Loucy (cell line): ENCODE data around the gene PLXNA3.

Experiments
- H2AFZ ChIP-seq: fragments of 200-600 bp; sonication (generic); 2 replicates; pipeline ENCODE4 v1.6.0; 2016; ENCODE audit warnings: antibody characterized with exemption, mild to moderate bottlenecking, low read length, moderate library complexity
- H3F3A ChIP-seq: fragments of 200-600 bp; 2 replicates; pipeline ENCODE4 v1.6.0; 2016; ENCODE audit warnings: antibody characterized with exemption, low read depth, mild to moderate bottlenecking
- H3K27me3 ChIP-seq: fragments of 200-600 bp; sonication (generic); 2 replicates; pipeline ENCODE4 v1.6.1; 2014; ENCODE audit warnings: low read length, mild to moderate bottlenecking; ENCODE audit not compliant: insufficient read depth, poor library complexity, severe bottlenecking
- H3K36me3 ChIP-seq: fragments of 200-600 bp; sonication (generic); 2 replicates; pipeline ENCODE4 v1.6.1; 2016; ENCODE audit warnings: low read length; ENCODE audit not compliant: insufficient read depth
- H3K4me1 ChIP-seq: fragments of 200-600 bp; sonication (generic); 2 replicates; pipeline ENCODE4 v1.5.1; 2014; ENCODE audit warnings: low read length, mild to moderate bottlenecking; ENCODE audit not compliant: insufficient read depth, poor library complexity, severe bottlenecking
- H3K4me2 ChIP-seq: fragments of 200-600 bp; sonication (generic); 2 replicates; pipeline ENCODE4 v1.6.0; 2014; ENCODE audit warnings: antibody characterized with exemption, low read length, low read depth, mild to moderate bottlenecking; ENCODE audit not compliant: poor library complexity, severe bottlenecking
- H3K4me3 ChIP-seq: fragments of 200-600 bp; sonication (generic); 2 replicates; pipeline ENCODE4 v1.5.1; 2014; ENCODE audit warnings: low read length, mild to moderate bottlenecking, mixed read lengths; ENCODE audit not compliant: poor library complexity, severe bottlenecking
- H3K79me2 ChIP-seq: fragments of 200-600 bp; sonication (generic); 2 replicates; pipeline ENCODE4 v1.6.1; 2014; ENCODE audit warnings: low read length; ENCODE audit not compliant: insufficient read depth
- H3K9ac ChIP-seq: fragments of 200-600 bp; sonication (generic); 2 replicates; pipeline ENCODE4 v1.6.0; 2014; ENCODE audit warnings: mild to moderate bottlenecking, low read depth, low read length, moderate library complexity; ENCODE audit not compliant: poor library complexity, severe bottlenecking
- H3K9me2 ChIP-seq: fragments of 200-600 bp; sonication (generic); replicated peaks from 2 replicates; pipeline ENCODE4 v1.6.1; 2016; ENCODE audit warnings: low read depth, low read length, mixed read lengths
- H3K9me3 ChIP-seq: fragments of 200-600 bp; sonication (generic); 2 replicates; pipeline ENCODE4 v1.6.1; 2014; ENCODE audit warnings: mild to moderate bottlenecking, antibody characterized with exemption, low read length, low read depth; ENCODE audit not compliant: insufficient read depth
- H4K20me1 ChIP-seq: fragments of 200-600 bp; sonication (generic); 2 replicates; pipeline ENCODE4 v1.6.0; 2014; ENCODE audit warnings: antibody characterized with exemption, low read length, mild to moderate bottlenecking; ENCODE audit not compliant: insufficient read depth, poor library complexity, severe bottlenecking
- CTCF ChIP-seq: fragments of 200-600 bp; sonication (generic); conservative IDR thresholded peaks from 2 replicates; pipeline ENCODE4 v1.5.1; 2014; ENCODE audit warnings: mild to moderate bottlenecking, antibody characterized with exemption, low read length
- EZH2phosphoT487 ChIP-seq: fragments of 200-600 bp; IDR thresholded peaks from 2 replicates; pipeline ENCODE4 v1.6.1; 2018; ENCODE audit warnings: antibody characterized with exemption, mild to moderate bottlenecking, moderate library complexity, borderline replicate concordance

PLXNA3 gene

GRCh38 chrX:154444755-154445246 lies 13.3 kb upstream of the PLXNA3 start:
- Histone ChIP-seq H3K9me3 (no peaks in the 10 kb centered on the region), H3K36me3 (no peaks in the 10 kb centered on the region; the same call in 1 of the 2 replicates), H3K4me3 (peak overlapping the region; percentile 77), H2AFZ (no peak overlapping the region), H4K20me1 (no peaks in the 10 kb centered on the region), H3K79me2 (peaks cover 20% of the 10 kb centered on the region; the same call in 1 of the 2 replicates), H3K4me2 (peak overlapping the region; percentile 71), H3F3A (no peaks in the 10 kb centered on the region), H3K4me1 (no peaks in the 10 kb centered on the region), H3K9me2 (no peaks in the 10 kb centered on the region), H3K9ac (peak overlapping the region; percentile 75), H3K27me3 (no peaks in the 10 kb centered on the region)
- no peak for TF ChIP-seq EZH2phosphoT487
- no peak for TF ChIP-seq CTCF

DNA sequence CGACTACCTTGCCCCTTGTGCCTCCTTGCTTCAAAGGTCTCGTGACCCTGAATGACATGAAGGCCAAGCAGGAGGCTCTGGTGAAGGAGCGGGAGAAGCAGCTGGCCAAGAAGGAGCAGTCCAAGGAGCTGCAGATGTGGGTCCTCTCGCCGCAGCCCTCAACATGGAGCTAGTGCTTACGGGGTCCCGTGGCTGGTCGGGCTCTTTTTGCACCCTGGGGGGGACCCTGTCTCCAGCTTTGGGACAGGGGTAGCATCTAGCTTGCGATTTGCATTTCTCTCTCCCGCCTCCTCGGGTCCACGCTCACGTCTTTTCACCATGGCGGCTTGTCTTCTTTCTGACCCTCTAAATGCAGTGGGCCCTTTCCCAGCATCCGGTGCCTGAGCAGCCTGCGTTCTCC lies 12.3 kb upstream of the PLXNA3 start:
- Histone ChIP-seq H3K27me3 (no peaks in the 10 kb centered on the region), H2AFZ (no peak overlapping the region), H3K4me3 (no peak overlapping the region), H3K4me1 (no peaks in the 10 kb centered on the region), H3K4me2 (no peak overlapping the region), H3K36me3 (no peaks in the 10 kb centered on the region; the same call in 1 of the 2 replicates), H3F3A (no peaks in the 10 kb centered on the region), H4K20me1 (no peaks in the 10 kb centered on the region), H3K9me3 (no peaks in the 10 kb centered on the region), H3K9me2 (no peaks in the 10 kb centered on the region), H3K9ac (no peak overlapping the region), H3K79me2 (peaks cover 10% of the 10 kb centered on the region; the same call in 1 of the 2 replicates)
- no peak for TF ChIP-seq CTCF
- no peak for TF ChIP-seq EZH2phosphoT487

DNA sequence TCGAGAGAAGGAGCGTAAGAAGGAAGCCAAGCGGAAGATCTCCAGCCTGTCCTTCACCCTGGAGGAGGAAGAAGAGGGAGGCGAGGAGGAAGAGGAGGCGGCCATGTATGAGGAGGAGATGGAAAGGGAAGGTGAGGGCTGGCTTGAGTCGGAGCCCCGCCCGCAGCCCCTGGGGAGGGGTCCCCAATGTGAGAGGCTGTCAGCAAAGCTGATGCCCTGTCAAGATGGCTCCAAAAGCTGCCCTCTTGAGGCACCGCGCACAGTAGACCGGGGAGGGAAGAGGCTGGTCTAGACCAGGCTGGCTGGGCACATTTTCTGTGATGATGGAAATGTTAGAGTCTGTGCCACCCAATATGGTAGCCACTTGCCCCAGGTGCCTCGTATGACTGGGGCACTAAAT lies 11.7 kb upstream of the PLXNA3 start:
- peaks cover 9% of the 10 kb centered on the region; the same call in 1 of the 2 replicates for H3K79me2 ChIP-seq
- no peaks in the 10 kb centered on the region for H3K27me3 ChIP-seq
- no peaks in the 10 kb centered on the region for H3K4me1 ChIP-seq
- no peaks in the 10 kb centered on the region for H3F3A ChIP-seq
- no peaks in the 10 kb centered on the region for H3K9me3 ChIP-seq
- H4K20me1 ChIP-seq: no peaks in the 10 kb centered on the region
- no peak overlapping the region for H3K4me3 ChIP-seq
- no peak overlapping the region for H2AFZ ChIP-seq
- H3K4me2 ChIP-seq: no peak overlapping the region
- no peaks in the 10 kb centered on the region; the same call in 1 of the 2 replicates for H3K36me3 ChIP-seq
- H3K9me2 ChIP-seq: no peaks in the 10 kb centered on the region
- no peak overlapping the region for H3K9ac ChIP-seq
- no peak for TF ChIP-seq CTCF
- no peak for TF ChIP-seq EZH2phosphoT487
